Gastrocnemius medialis (tissue), 4 donors: ENCODE data around the gene KLHDC7A.

Experiments
- CTCF ChIP-seq, 5 experiments: fragments of 450-650 bp in 3 of 5; fragments of 200-600 bp in 2 of 5; sonication (generic) in 2 of 5; IDR thresholded peaks in 4 of 5; conservative IDR thresholded peaks in 1 of 5; 1 replicate in 4 of 5; 2 replicates in 1 of 5; pipeline ENCODE4 v1.5.1; 2016 to 2019; ENCODE audit warnings: antibody characterized with exemption in 5 of 5, mild to moderate bottlenecking in 3 of 5, moderate library complexity in 3 of 5
- POLR2A ChIP-seq, 2 donors: fragments of 450-650 bp; IDR thresholded peaks; one replicate each; pipeline ENCODE4 v1.6.1; 2017; ENCODE audit warnings: antibody characterized with exemption in 2 of 2, mild to moderate bottlenecking in 2 of 2, moderate library complexity in 2 of 2

GRCh38 chr1:18468570-18468969, 12.2 kb upstream of the KLHDC7A start:
- TF ChIP-seq CTCF (IDR thresholded peaks at IDR 0.05 in 4 of 5, conservative IDR thresholded peaks at IDR 0.05 in 1 of 5) (no peak), POLR2A (IDR thresholded peaks at IDR 0.05) (no peak)
